ENCODE measurements around the gene SNRPD3.
A peak's percentile ranks its signal among the peaks of the same experiment; 100 is the strongest.
"Not testable (repeated sequence)": the region's sequence is repeated elsewhere in the genome, so short reads cannot be mapped to it uniquely, and the experiment has no call there.

SNRPD3 gene

GRCh38 chr22:24607429-24607983, 51.7 kb downstream of the SNRPD3 start:
- Histone ChIP-seq H3K9ac (ENCODE audit: low read depth in 1 of 2, low read length in 2 of 2) (peak overlapping the region in 1 of 2 donors; percentile 33), H3K4me3 (ENCODE audit: low read depth in 1 of 2, low read length in 2 of 2) (peak overlapping the region in 1 of 2 donors; percentile 40)
- not testable (repeated sequence) for H3K4me1 ChIP-seq (ENCODE audit: control insufficient read depth in 1 of 2, insufficient read depth in 2 of 2, low read length in 2 of 2); H3K36me3 ChIP-seq (ENCODE audit: control insufficient read depth in 1 of 2, insufficient read depth in 2 of 2, low read length in 2 of 2); H3K9me3 ChIP-seq (ENCODE audit: control insufficient read depth in 1 of 2, low read length in 2 of 2); H3K27ac ChIP-seq (ENCODE audit: low read depth, low read length); H3K27me3 ChIP-seq (ENCODE audit: control insufficient read depth in 1 of 2, insufficient read depth in 2 of 2, low read length in 2 of 2)

- H3K4me1 ChIP-seq (ENCODE audit: control insufficient read depth in 1 of 2, insufficient read depth in 2 of 2, low read length in 2 of 2); H3K36me3 ChIP-seq (ENCODE audit: control insufficient read depth in 1 of 2, insufficient read depth in 2 of 2, low read length in 2 of 2); H3K27ac ChIP-seq (ENCODE audit: low read depth, low read length); H3K9ac ChIP-seq (ENCODE audit: low read depth in 1 of 2, low read length in 2 of 2); H3K4me3 ChIP-seq (ENCODE audit: low read depth in 1 of 2, low read length in 2 of 2); H3K27me3 ChIP-seq (ENCODE audit: control insufficient read depth in 1 of 2, insufficient read depth in 2 of 2, low read length in 2 of 2); H3K9me3 ChIP-seq (ENCODE audit: control insufficient read depth in 1 of 2, low read length in 2 of 2): not testable (repeated sequence)
Observed at GRCh38 chr22:24608327-24608726, 52.5 kb downstream of the SNRPD3 start.

GRCh38 chr22:24609888-24610287, 54.1 kb downstream of the SNRPD3 start:
- H3K9me3 ChIP-seq (ENCODE audit: control insufficient read depth in 1 of 2, low read length in 2 of 2); H3K9ac ChIP-seq (ENCODE audit: low read depth in 1 of 2, low read length in 2 of 2); H3K27ac ChIP-seq (ENCODE audit: low read depth, low read length); H3K36me3 ChIP-seq (ENCODE audit: control insufficient read depth in 1 of 2, insufficient read depth in 2 of 2, low read length in 2 of 2); H3K4me3 ChIP-seq (ENCODE audit: low read depth in 1 of 2, low read length in 2 of 2); H3K4me1 ChIP-seq (ENCODE audit: control insufficient read depth in 1 of 2, insufficient read depth in 2 of 2, low read length in 2 of 2); H3K27me3 ChIP-seq (ENCODE audit: control insufficient read depth in 1 of 2, insufficient read depth in 2 of 2, low read length in 2 of 2): not testable (repeated sequence)

- not testable (repeated sequence) for H3K9me3 ChIP-seq (ENCODE audit: control insufficient read depth in 1 of 2, low read length in 2 of 2); H3K9ac ChIP-seq (ENCODE audit: low read depth in 1 of 2, low read length in 2 of 2); H3K36me3 ChIP-seq (ENCODE audit: control insufficient read depth in 1 of 2, insufficient read depth in 2 of 2, low read length in 2 of 2); H3K4me3 ChIP-seq (ENCODE audit: low read depth in 1 of 2, low read length in 2 of 2); H3K27me3 ChIP-seq (ENCODE audit: control insufficient read depth in 1 of 2, insufficient read depth in 2 of 2, low read length in 2 of 2); H3K27ac ChIP-seq (ENCODE audit: low read depth, low read length); H3K4me1 ChIP-seq (ENCODE audit: control insufficient read depth in 1 of 2, insufficient read depth in 2 of 2, low read length in 2 of 2)
Observed at GRCh38 chr22:24614794-24615193, 59.0 kb downstream of the SNRPD3 start.

GRCh38 chr22:24621244-24621643, 65.4 kb downstream of the SNRPD3 start:
- not testable (repeated sequence) for H3K36me3 ChIP-seq (ENCODE audit: control insufficient read depth in 1 of 2, insufficient read depth in 2 of 2, low read length in 2 of 2); H3K4me1 ChIP-seq (ENCODE audit: control insufficient read depth in 1 of 2, insufficient read depth in 2 of 2, low read length in 2 of 2); H3K9ac ChIP-seq (ENCODE audit: low read depth in 1 of 2, low read length in 2 of 2); H3K9me3 ChIP-seq (ENCODE audit: control insufficient read depth in 1 of 2, low read length in 2 of 2); H3K27ac ChIP-seq (ENCODE audit: low read depth, low read length); H3K4me3 ChIP-seq (ENCODE audit: low read depth in 1 of 2, low read length in 2 of 2); H3K27me3 ChIP-seq (ENCODE audit: control insufficient read depth in 1 of 2, insufficient read depth in 2 of 2, low read length in 2 of 2)

- H3K4me1 ChIP-seq (ENCODE audit: control insufficient read depth in 1 of 2, insufficient read depth in 2 of 2, low read length in 2 of 2); H3K4me3 ChIP-seq (ENCODE audit: low read depth in 1 of 2, low read length in 2 of 2); H3K27ac ChIP-seq (ENCODE audit: low read depth, low read length); H3K36me3 ChIP-seq (ENCODE audit: control insufficient read depth in 1 of 2, insufficient read depth in 2 of 2, low read length in 2 of 2); H3K9me3 ChIP-seq (ENCODE audit: control insufficient read depth in 1 of 2, low read length in 2 of 2); H3K27me3 ChIP-seq (ENCODE audit: control insufficient read depth in 1 of 2, insufficient read depth in 2 of 2, low read length in 2 of 2); H3K9ac ChIP-seq (ENCODE audit: low read depth in 1 of 2, low read length in 2 of 2): not testable (repeated sequence)
Observed at GRCh38 chr22:24622596-24622995, 66.8 kb downstream of the SNRPD3 start.

Data from duodenal mucosa (tissue), 2 donors.